ENCODE results near the gene CSMD2.

- TF ChIP-seq CTCF (conservative IDR thresholded peaks at IDR 0.05) = no peak
- TF ChIP-seq EZH2 (IDR thresholded peaks at IDR 0.05; ENCODE audit: low read depth) = no peak
Measured at GRCh38 chr1:33818071-33818470, 347.0 kb downstream of the CSMD2 start.

Data from PC-9 (cell line).